Measurements from ENCODE around the gene FXYD2. TPM values are rescaled to one million over a fixed set of nuclear protein-coding genes. Genes with fewer than 3 reads are reported as not detected.

Gene FXYD2
- total and polyA plus RNA-seq, 2 of the 4 experiments (the other 2 are of a cell fraction), result 0.09 TPM; not detected in 1

GRCh38 chr11:117837791-117838190, 13.2 kb upstream of the FXYD2 start:
- H3K36me3 ChIP-seq (ENCODE audit: control insufficient read depth, insufficient read depth, low read length), result no peaks in the 10 kb centered on the region
- ATAC-seq (ENCODE audit: low read depth) (no peak), DNase-seq (no peak)
- H3K9ac ChIP-seq (ENCODE audit: low read depth, low read length), result no peak overlapping the region
- no peak overlapping the region for H2AK9ac ChIP-seq (replicated peaks; ENCODE audit: low read depth, low read length, poor library complexity)
- no peak overlapping the region for H2BK20ac ChIP-seq (ENCODE audit: low read depth, low read length)
- dilution Hi-C loops (cut with HindIII; ENCODE audit: low sequenced_read_pairs, unreplicated experiment), result no loop called here
- no peak overlapping the region for H2BK120ac ChIP-seq (ENCODE audit: low read depth, low read length)
- peaks cover 25% of the 10 kb centered on the region for H3K27me3 ChIP-seq (ENCODE audit: control insufficient read depth, insufficient read depth, low read length)
- WGBS, 2 experiments (ENCODE audit: extremely low coverage in 2 of 2, insufficient read length in 1 of 2), result 92% methylated on average over 2 of the region's 8 CpGs; no CpG with 5 or more reads in 1 of the 2 experiments
- no peak overlapping the region for H2AK5ac ChIP-seq (ENCODE audit: low read depth, low read length)
- H3K14ac ChIP-seq (replicated peaks; ENCODE audit: low read depth, low read length), result no peak overlapping the region
- H4K5ac ChIP-seq (ENCODE audit: low read depth, low read length), result no peak overlapping the region
- no peak overlapping the region for H3K4ac ChIP-seq (ENCODE audit: low read depth, low read length)
- H3K4me3 ChIP-seq (ENCODE audit: insufficient read depth, low read depth, low read length), result no peak overlapping the region
- H2BK5ac ChIP-seq (ENCODE audit: low read depth, low read length, poor library complexity, severe bottlenecking), result no peak overlapping the region
- H4K20me1 ChIP-seq (ENCODE audit: insufficient read depth, low read length), result no peaks in the 10 kb centered on the region
- TF ChIP-seq, protein P1, sequence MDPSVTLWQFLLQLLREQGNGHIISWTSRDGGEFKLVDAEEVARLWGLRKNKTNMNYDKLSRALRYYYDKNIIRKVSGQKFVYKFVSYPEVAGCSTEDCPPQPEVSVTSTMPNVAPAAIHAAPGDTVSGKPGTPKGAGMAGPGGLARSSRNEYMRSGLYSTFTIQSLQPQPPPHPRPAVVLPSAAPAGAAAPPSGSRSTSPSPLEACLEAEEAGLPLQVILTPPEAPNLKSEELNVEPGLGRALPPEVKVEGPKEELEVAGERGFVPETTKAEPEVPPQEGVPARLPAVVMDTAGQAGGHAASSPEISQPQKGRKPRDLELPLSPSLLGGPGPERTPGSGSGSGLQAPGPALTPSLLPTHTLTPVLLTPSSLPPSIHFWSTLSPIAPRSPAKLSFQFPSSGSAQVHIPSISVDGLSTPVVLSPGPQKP (IDR thresholded peaks at IDR 0.05; ENCODE audit: borderline replicate concordance, low read depth, low read length), result no peak
- TF ChIP-seq MAFK (IDR thresholded peaks at IDR 0.05; ENCODE audit: low read depth, low read length) (no peak), RCOR1 (IDR thresholded peaks at IDR 0.05; ENCODE audit: insufficient replicate concordance, low read length) (no peak), SMC3 (IDR thresholded peaks at IDR 0.05; ENCODE audit: low read depth, low read length) (no peak), NFE2L2 (IDR thresholded peaks at IDR 0.05; ENCODE audit: low read depth, low read length) (no peak), BHLHE40 (IDR thresholded peaks at IDR 0.05; ENCODE audit: low read depth, low read length) (no peak), CEBPB (IDR thresholded peaks at IDR 0.05; ENCODE audit: low read depth, low read length) (no peak)
- CTCF ChIA-PET, result no interaction called here
- in situ Hi-C loops (cut with MboI; ENCODE audit: low sequenced_read_pairs), result no loop called here
- intact Hi-C loops (cut with micrococcal nuclease), result no loop called here
- no TSS peak for BruUV-seq (replicated peaks)
- no peak overlapping the region for H3K27ac ChIP-seq (ENCODE audit: insufficient read depth, low read length)
- no peak overlapping the region for H4K91ac ChIP-seq (ENCODE audit: insufficient read depth, low read depth, low read length)
- no peak overlapping the region for H4K8ac ChIP-seq (ENCODE audit: low read depth in 2 of 2, low read length in 2 of 2)
- no peak overlapping the region for H3K18ac ChIP-seq (ENCODE audit: low read depth, low read length)
- no peak overlapping the region for H3K4me2 ChIP-seq (ENCODE audit: low read depth, low read length)
- no peaks in the 10 kb centered on the region for H3K9me3 ChIP-seq (ENCODE audit: control insufficient read depth, insufficient read depth, low read length)
- POLR2A ChIA-PET (ENCODE audit: unreplicated experiment), result no interaction called here
- no peaks in the 10 kb centered on the region for H3K4me1 ChIP-seq (ENCODE audit: control insufficient read depth, insufficient read depth, low read length)
- no peaks in the 10 kb centered on the region for H3K79me1 ChIP-seq (ENCODE audit: low read depth in 1 of 2, low read length in 2 of 2)
- H2BK15ac ChIP-seq (ENCODE audit: low read depth, low read length), result no peak overlapping the region
- H3K56ac ChIP-seq (ENCODE audit: extremely low read depth, insufficient read depth, low read length), result no peak overlapping the region
- H3K23ac ChIP-seq (ENCODE audit: low read depth, low read length), result no peak overlapping the region
- no peak overlapping the region for H2AFZ ChIP-seq (replicated peaks; ENCODE audit: low read length, poor library complexity)
- H3K9me1 ChIP-seq (ENCODE audit: insufficient read depth, low read length), result no peaks in the 10 kb centered on the region

Data from IMR-90 (cell line).